T-helper 1 cell treated with Interleukin-12 subunit alpha and Interleukin-12 subunit beta and Interleukin-4 antibody, amounts not matched to agents 30 μg/mL and 1 μg/mL, for 36 hours (primary cell): ENCODE data around the gene MYRF.

Experiments
- H3K27ac Mint-ChIP-seq: one replicate; pipeline ENCODE4 v1.8.0; 2021; ENCODE audit warnings: mild to moderate bottlenecking, mixed read lengths
- H3K27me3 Mint-ChIP-seq: one replicate; pipeline ENCODE4 v1.8.0; 2021; ENCODE audit warnings: low read depth, mixed read lengths
- H3K36me3 Mint-ChIP-seq: one replicate; pipeline ENCODE4 v1.8.0; 2021; ENCODE audit warnings: low read depth, mixed read lengths
- H3K4me1 Mint-ChIP-seq: one replicate; pipeline ENCODE4 v1.8.0; 2021; ENCODE audit warnings: low read depth, mixed read lengths
- H3K4me3 Mint-ChIP-seq: one replicate; pipeline ENCODE4 v1.8.0; 2021; ENCODE audit warnings: mild to moderate bottlenecking, moderate library complexity, mixed read lengths
- H3K9me3 Mint-ChIP-seq: one replicate; pipeline ENCODE4 v1.8.0; 2021; ENCODE audit warnings: mixed read lengths

Gene MYRF

GRCh38 chr11:61814247-61814957, 62.0 kb downstream of the MYRF start:
- Mint-ChIP-seq H3K27ac (peak overlapping the region; percentile 93), H3K27me3 (peaks cover 5% of the 10 kb centered on the region), H3K9me3 (no peaks in the 10 kb centered on the region), H3K4me3 (peak overlapping the region; percentile 99), H3K36me3 (peaks cover 31% of the 10 kb centered on the region), H3K4me1 (peaks cover 19% of the 10 kb centered on the region)

GRCh38 chr11:61814958-61815789, 62.7 kb downstream of the MYRF start:
- peaks cover 19% of the 10 kb centered on the region for H3K4me1 Mint-ChIP-seq
- no peaks in the 10 kb centered on the region for H3K9me3 Mint-ChIP-seq
- peak overlapping the region; percentile 93 for H3K27ac Mint-ChIP-seq
- H3K27me3 Mint-ChIP-seq, result peaks cover 5% of the 10 kb centered on the region
- peaks cover 29% of the 10 kb centered on the region for H3K36me3 Mint-ChIP-seq
- H3K4me3 Mint-ChIP-seq, result peak overlapping the region; percentile 99

- Mint-ChIP-seq H3K9me3 (no peaks in the 10 kb centered on the region), H3K36me3 (peaks cover 23% of the 10 kb centered on the region), H3K4me1 (peaks cover 19% of the 10 kb centered on the region), H3K27me3 (peaks cover 5% of the 10 kb centered on the region), H3K27ac (peak overlapping the region; percentile 98), H3K4me3 (peak overlapping the region; percentile 99)
Observed at GRCh38 chr11:61815790-61816735, 63.6 kb downstream of the MYRF start.

- Mint-ChIP-seq H3K4me3 (peak within 1 kb of the TSS; percentile 99), H3K9me3 (no peaks in the 10 kb centered on the region), H3K4me1 (peaks cover 19% of the 10 kb centered on the region), H3K27ac (peak within 1 kb of the TSS; percentile 98), H3K36me3 (peaks cover 21% of the 10 kb centered on the region), H3K27me3 (peaks cover 5% of the 10 kb centered on the region)
Observed at GRCh38 chr11:61816736-61817455, 64.5 kb downstream of the MYRF start, which contains the start of gene FADS1. FADS1 (minus strand) TSS chr11:61817003; CDS start chr11:61816929, 74 bp downstream.

GRCh38 chr11:61817471-61818202, 65.2 kb downstream of the MYRF start:
- no peak overlapping the region for H3K27ac Mint-ChIP-seq
- peak overlapping the region; percentile 79 for H3K4me3 Mint-ChIP-seq
- H3K36me3 Mint-ChIP-seq, result peaks cover 16% of the 10 kb centered on the region
- peaks cover 18% of the 10 kb centered on the region for H3K4me1 Mint-ChIP-seq
- peaks cover 5% of the 10 kb centered on the region for H3K27me3 Mint-ChIP-seq
- no peaks in the 10 kb centered on the region for H3K9me3 Mint-ChIP-seq

GRCh38 chr11:61820174-61820573, 67.7 kb downstream of the MYRF start:
- peaks cover 5% of the 10 kb centered on the region for H3K27me3 Mint-ChIP-seq
- peaks cover 2% of the 10 kb centered on the region for H3K36me3 Mint-ChIP-seq
- H3K4me1 Mint-ChIP-seq, result peaks cover 11% of the 10 kb centered on the region
- H3K4me3 Mint-ChIP-seq, result no peak overlapping the region
- no peak overlapping the region for H3K27ac Mint-ChIP-seq
- H3K9me3 Mint-ChIP-seq, result no peaks in the 10 kb centered on the region

GRCh38 chr11:61826930-61827570, 74.6 kb downstream of the MYRF start:
- H3K4me3 Mint-ChIP-seq, result peak overlapping the region; percentile 85
- peaks cover 5% of the 10 kb centered on the region for H3K36me3 Mint-ChIP-seq
- peaks cover 34% of the 10 kb centered on the region for H3K4me1 Mint-ChIP-seq
- H3K27ac Mint-ChIP-seq, result peak overlapping the region; percentile 89
- H3K9me3 Mint-ChIP-seq, result no peaks in the 10 kb centered on the region
- H3K27me3 Mint-ChIP-seq, result no peaks in the 10 kb centered on the region

GRCh38 chr11:61827571-61828378, 75.3 kb downstream of the MYRF start, which contains the start of gene FADS2:
FADS2 (plus strand) TSS chr11:61828300; CDS start chr11:61828391, 91 bp downstream.
- peak within 1 kb of the TSS; percentile 93 for H3K27ac Mint-ChIP-seq

GRCh38 chr11:61828379-61828628, 75.9 kb downstream of the MYRF start:
- H3K36me3 Mint-ChIP-seq, result peaks cover 8% of the 10 kb centered on the region

More at GRCh38 chr11:61827571-61828378, 75.3 kb downstream of the MYRF start, which contains the start of gene FADS2:
- Mint-ChIP-seq H3K36me3 (peaks cover 5% of the 10 kb centered on the region), H3K4me3 (peak within 1 kb of the TSS; percentile 85), H3K9me3 (no peaks in the 10 kb centered on the region), H3K27me3 (no peaks in the 10 kb centered on the region), H3K4me1 (peaks cover 39% of the 10 kb centered on the region)

GRCh38 chr11:61828629-61829407, 76.4 kb downstream of the MYRF start:
- Mint-ChIP-seq H3K27ac (peak overlapping the region; percentile 93), H3K4me1 (peaks cover 49% of the 10 kb centered on the region), H3K4me3 (peak overlapping the region; percentile 85), H3K27me3 (no peaks in the 10 kb centered on the region), H3K9me3 (no peaks in the 10 kb centered on the region), H3K36me3 (peaks cover 13% of the 10 kb centered on the region)

More at GRCh38 chr11:61828379-61828628, 75.9 kb downstream of the MYRF start:
- Mint-ChIP-seq H3K4me3 (peak overlapping the region; percentile 85), H3K27ac (peak overlapping the region; percentile 93), H3K27me3 (no peaks in the 10 kb centered on the region), H3K9me3 (no peaks in the 10 kb centered on the region), H3K4me1 (peaks cover 44% of the 10 kb centered on the region)

- H3K27ac Mint-ChIP-seq, result no peak overlapping the region
- no peaks in the 10 kb centered on the region for H3K9me3 Mint-ChIP-seq
- H3K27me3 Mint-ChIP-seq, result no peaks in the 10 kb centered on the region
- peaks cover 15% of the 10 kb centered on the region for H3K36me3 Mint-ChIP-seq
- peak overlapping the region; percentile 85 for H3K4me3 Mint-ChIP-seq
- H3K4me1 Mint-ChIP-seq, result peaks cover 53% of the 10 kb centered on the region
Observed at GRCh38 chr11:61829806-61830205, 77.4 kb downstream of the MYRF start.
